Stimulated activated CD4-positive, alpha-beta T cell treated with anti-CD3 and anti-CD28 coated beads, TNF-alpha, amount 100 ng/mL, for 48 hours (primary cell): ENCODE results near the gene SLC52A1.

Experiments
- DNase-seq, 3 donors: peaks; one replicate each; pipeline ENCODE4 v3.0.0-alpha.2; 2020; ENCODE audit warnings: low read depth in 3 of 3

Gene SLC52A1

DNA sequence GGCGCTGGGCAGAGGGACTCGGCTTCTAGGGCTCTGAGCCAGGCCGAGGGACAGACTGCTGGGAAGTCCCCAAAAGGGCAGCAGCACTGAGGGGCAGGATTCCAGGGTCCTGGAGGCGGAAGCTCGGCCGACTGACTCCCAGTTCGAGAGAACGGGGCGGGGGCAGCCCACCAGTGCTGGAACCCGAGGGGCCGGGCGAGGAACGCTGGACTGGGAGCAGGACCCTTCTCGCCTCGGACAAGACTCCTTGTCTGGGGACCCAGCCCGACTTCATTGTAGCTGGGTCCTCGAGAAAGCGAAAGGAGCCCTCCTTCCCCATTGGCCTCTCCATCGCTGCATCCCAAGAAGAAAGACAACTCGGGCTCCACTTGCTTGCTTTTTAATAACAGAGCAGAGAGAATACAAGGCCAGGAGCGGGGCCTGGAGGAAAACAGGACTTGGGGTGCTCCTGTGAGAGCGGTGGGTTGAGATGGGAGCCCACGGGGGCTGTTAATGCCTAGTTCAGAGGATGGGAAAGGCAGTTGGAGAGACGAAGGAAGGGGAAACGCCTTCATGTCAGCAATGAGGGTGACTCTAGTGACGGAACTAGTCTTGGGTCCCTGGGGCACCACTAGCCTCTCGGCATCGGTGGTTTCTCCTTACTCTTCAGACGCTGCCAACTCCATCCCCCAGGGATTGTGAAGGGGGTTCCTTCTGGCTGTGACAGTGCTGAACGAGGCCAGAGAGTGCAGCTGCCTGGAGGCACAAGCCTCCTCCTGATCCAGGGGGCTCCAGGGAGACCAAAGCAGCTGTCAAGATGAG lies 47.3 kb downstream of the SLC52A1 start:
- DNase-seq: no peak

DNA sequence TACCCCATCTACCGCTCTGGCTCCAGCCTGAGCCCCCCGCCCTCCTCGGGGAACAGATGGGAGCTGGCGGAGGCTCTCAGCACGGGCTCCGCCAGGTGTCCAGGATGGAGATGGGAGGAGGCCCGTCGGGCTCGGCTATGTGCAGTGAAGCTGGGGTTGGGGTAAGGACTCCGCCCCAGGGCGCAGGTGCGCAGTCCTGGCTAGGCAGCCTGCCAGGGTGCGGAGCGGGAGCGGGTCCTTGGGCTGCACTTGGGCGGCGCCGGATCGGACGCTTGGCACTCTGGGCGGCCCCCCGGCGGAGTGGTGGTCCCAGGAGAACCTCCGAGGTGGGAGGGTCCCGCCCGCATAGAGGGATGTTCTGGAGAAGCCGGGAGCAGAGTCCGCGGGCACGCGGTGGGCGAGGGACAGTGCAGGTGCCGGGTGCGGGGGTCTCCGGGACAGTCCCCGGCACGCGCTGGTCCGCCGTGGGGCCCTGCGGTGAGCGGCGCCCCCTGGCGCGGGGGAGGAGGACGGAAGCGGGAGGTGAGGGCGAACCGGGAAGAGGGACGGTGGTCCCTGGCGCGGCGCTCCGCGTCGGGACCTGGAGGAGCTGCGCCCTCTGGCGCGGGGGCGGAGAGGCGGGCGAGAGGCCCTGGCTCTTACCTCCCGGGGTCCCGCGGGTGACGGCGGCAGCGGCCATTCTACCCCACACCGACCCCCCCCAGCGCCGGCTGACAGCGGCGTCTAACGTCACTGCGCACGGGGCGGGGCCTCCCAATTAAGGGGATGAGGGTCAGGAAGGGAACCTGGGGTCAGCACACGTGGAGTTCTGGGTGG lies 48.1 kb downstream of the SLC52A1 start, which contains the start of gene CAMTA2:
Gene CAMTA2, minus strand, starts transcription at position 725 of the 816 bp plus-strand sequence. CDS start 1,453 bp downstream, outside the sequence.
- DNase-seq: peak; percentile 68 to 89 (median 77)

DNA sequence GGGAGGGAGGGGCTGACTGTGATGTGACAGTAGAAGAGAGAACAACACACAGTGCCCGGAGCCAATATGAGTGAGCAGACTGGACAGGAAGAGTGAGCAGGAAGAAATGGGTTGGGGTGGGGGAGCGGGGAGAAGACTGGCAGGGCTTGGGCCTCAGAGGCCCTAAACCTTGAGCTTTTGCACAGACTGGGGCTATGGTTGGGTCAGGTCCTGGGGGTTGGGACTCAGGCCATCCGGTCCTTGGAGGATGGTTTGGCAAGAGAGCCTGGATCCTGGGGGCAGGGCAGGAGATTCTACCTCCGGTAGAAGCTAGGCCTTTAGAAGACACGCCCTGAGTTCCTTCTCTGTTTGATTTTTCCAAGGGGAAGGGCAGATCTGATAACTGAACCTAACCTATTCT lies 48.8 kb downstream of the SLC52A1 start:
- DNase-seq: no peak
